Ovary (tissue), 9 donors: ENCODE data around the gene PGD. TPM values are rescaled to one million over a fixed set of nuclear protein-coding genes. Genes with fewer than 3 reads are reported as not detected.
"Not testable (repeated sequence)": the region's sequence is repeated elsewhere in the genome, so short reads cannot be mapped to it uniquely, and the experiment has no call there.

Experiments used
- DNase-seq, 5 donors: peaks; one replicate each; pipeline ENCODE4 v3.0.0-alpha.2; 2019 to 2020
- H3K27ac ChIP-seq, 2 donors: fragments of 200-600 bp; one replicate each; pipeline versions ENCODE4 v1.5.1 to v1.8.0; 2019 to 2022
- H3K27me3 ChIP-seq: fragments of 200-600 bp; one replicate; pipeline ENCODE4 v1.8.0; 2022
- H3K36me3 ChIP-seq: fragments of 200-600 bp; sonication (generic); one replicate; pipeline ENCODE4 v1.5.1; 2019
- H3K4me1 ChIP-seq: one replicate; pipeline ENCODE4 v1.8.1; 2013; ENCODE audit warnings: mild to moderate bottlenecking, moderate library complexity; ENCODE audit not compliant: insufficient read depth
- H3K4me3 ChIP-seq: fragments of 200-600 bp; sonication (generic); one replicate; pipeline ENCODE4 v1.5.1; 2017
- H3K9me3 ChIP-seq, 2 donors: fragments of 200-600 bp in 1 of 2; sonication (generic) in 1 of 2; one replicate each; pipeline versions ENCODE4 v1.5.1 to v1.8.1; 2013 to 2019; ENCODE audit warnings: mild to moderate bottlenecking in 1 of 2, moderate library complexity in 1 of 2
- CTCF ChIP-seq, 3 donors: fragments of 450-650 bp in 2 of 3; fragments of 200-600 bp in 1 of 3; IDR thresholded peaks; one replicate each; pipeline versions ENCODE4 v1.5.1 to v1.8.0; 2016 to 2022; ENCODE audit warnings: antibody characterized with exemption in 3 of 3, mild to moderate bottlenecking in 1 of 3
- EP300 ChIP-seq: sonication (generic); formaldehyde crosslinking; IDR thresholded peaks from one replicate; pipeline ENCODE4 v1.6.1; 2017; ENCODE audit warnings: antibody characterized with exemption
- POLR2A ChIP-seq: fragments of 450-650 bp; IDR thresholded peaks from one replicate; pipeline ENCODE4 v1.6.1; 2017; ENCODE audit warnings: antibody characterized with exemption, mild to moderate bottlenecking, moderate library complexity
- WGBS, 3 donors: extraction: QIAGEN DNeasy Blood & Tissue Kit in 1 of 3; methylation state at CpG; one replicate each; pipeline versions ENCODE4 v1.1.5 to v1.1.7; 2013 to 2017; 5-methylcytosine and 5-hydroxymethylcytosine counted together
- intact Hi-C, 4 donors: fragments of 100-400 bp; cut with DNase I; formaldehyde crosslinking; loops; one replicate each; pipeline versions ENCODE4 v1.11.0 to v1.15.1; 2022 to 2023
- polyA plus RNA-seq, 2 donors: library from polyadenylated mRNA; stranded (reverse); fragments of 200-250 nt in 1 of 2; fragments of 350-450 nt in 1 of 2; fragmentation: Illumina TruSeq in 1 of 2; extraction: RNeasy Lipid Tissue Mini Kit (QIAGEN cat#74804) in 1 of 2; gene quantifications; one replicate each; pipeline ENCODE4 v1.2.3, GENCODE V29; 2013 to 2014
- total RNA-seq, 7 donors: library from RNA; depleted of rRNA in 2 of 7; stranded (reverse); fragments of >200 nt in 2 of 7; fragmentation: NEBNext Ultra II Directional in 3 of 7; extraction: Animal tissue kit (Norgen Biotek cat#: 25700) in 3 of 7; gene quantifications; one replicate each; pipeline versions ENCODE4 v1.1.0 to v1.2.4, GENCODE V29; 2016 to 2023
- donor health status: DM: no; HTN: no; CAD: no; lungs with moderate emphysema.
- donor health status: DM: no; HTN: no; CAD: no.
- donor health status: Bipolar disorder and iron deficiency.
- donor health status: DM: yes; HTN: yes; CAD: no.
- donor health status: DM: no; HTN: no; CAD: no.
- donor health status: DM: yes; HTN: yes; CAD: no.

The PGD gene
- total and polyA plus RNA-seq, 9 donors: 32.0 to 149 (median 52.8) TPM

- no peak for DNase-seq
- no peaks in the 10 kb centered on the region for H3K4me1 ChIP-seq
- intact Hi-C loops: no loop called here
- no peaks in the 10 kb centered on the region for H3K36me3 ChIP-seq
- no peak overlapping the region for H3K4me3 ChIP-seq
- TF ChIP-seq EP300 (no peak), POLR2A (no peak)
- 82 to 86% (median 84%) methylated on average over 6 of the region's 6 CpGs for WGBS, 3 donors
- H3K27me3 ChIP-seq: no peaks in the 10 kb centered on the region
- H3K9me3 ChIP-seq: no peaks in the 10 kb centered on the region
- no peak overlapping the region for H3K27ac ChIP-seq
These were observed 16.5 kb downstream of the PGD start for GRCh38 chr1:10415211-10415930.

- H3K36me3 ChIP-seq, intact Hi-C loops: not testable (repeated sequence)
These were observed 17.1 kb downstream of the PGD start for GRCh38 chr1:10415967-10416366.

GRCh38 chr1:10418741-10419140, 19.9 kb downstream of the PGD start:
- H3K27ac ChIP-seq, H3K9me3 ChIP-seq, H3K27me3 ChIP-seq, H3K4me3 ChIP-seq, DNase-seq, intact Hi-C loops, H3K4me1 ChIP-seq, H3K36me3 ChIP-seq: not testable (repeated sequence)
- 88 to 91% (median 89%) methylated on average over 8 of the region's 8 CpGs for WGBS, 3 donors

More at GRCh38 chr1:10415967-10416366, 17.1 kb downstream of the PGD start:
- H3K4me1 ChIP-seq, H3K4me3 ChIP-seq, H3K27me3 ChIP-seq, H3K9me3 ChIP-seq, H3K27ac ChIP-seq, DNase-seq: not testable (repeated sequence)
- WGBS, 3 donors: 97 to 99% (median 98%) methylated on average over 1 of the region's 1 CpG

GRCh38 chr1:10419351-10419750, 20.5 kb downstream of the PGD start:
- Histone ChIP-seq H3K9me3 (no peaks in the 10 kb centered on the region), H3K36me3 (no peaks in the 10 kb centered on the region), H3K4me3 (no peak overlapping the region), H3K27me3 (no peaks in the 10 kb centered on the region), H3K27ac (no peak overlapping the region), H3K4me1 (no peaks in the 10 kb centered on the region)
- WGBS, 3 donors: 82 to 87% (median 84%) methylated on average over 15 of the region's 15 CpGs
- intact Hi-C loops: no loop called here
- no peak for DNase-seq
- TF ChIP-seq EP300: no peak
- no peak for TF ChIP-seq CTCF (IDR thresholded peaks at IDR 0.05)
- TF ChIP-seq POLR2A: no peak

- no peaks in the 10 kb centered on the region for H3K36me3 ChIP-seq
- H3K27me3 ChIP-seq: no peaks in the 10 kb centered on the region
- TF ChIP-seq POLR2A: no peak
- no peak for TF ChIP-seq CTCF (IDR thresholded peaks at IDR 0.05)
- TF ChIP-seq EP300: no peak
- H3K27ac ChIP-seq: no peak overlapping the region
- H3K4me1 ChIP-seq: no peaks in the 10 kb centered on the region
- intact Hi-C loops: loop anchor here in 1 of 4 donors (10.0 kb wide), 1 partner anchor 547 kb away; no protein-coding TSS in a partner anchor
- 94 to 95% (median 95%) methylated on average over 5 of the region's 5 CpGs for WGBS, 3 donors
- no peak overlapping the region for H3K4me3 ChIP-seq
- no peaks in the 10 kb centered on the region for H3K9me3 ChIP-seq
- DNase-seq: no peak
These were observed 22.8 kb downstream of the PGD start for GRCh38 chr1:10421637-10422036.

GRCh38 chr1:10424034-10424433, 25.2 kb downstream of the PGD start:
- Histone ChIP-seq H3K4me1 (no peaks in the 10 kb centered on the region), H3K27me3 (no peaks in the 10 kb centered on the region), H3K36me3 (no peaks in the 10 kb centered on the region), H3K4me3 (no peak overlapping the region), H3K27ac (no peak overlapping the region), H3K9me3 (no peaks in the 10 kb centered on the region)
- DNase-seq: peak; percentile 49 to 73 (median 57)
- TF ChIP-seq EP300: no peak
- TF ChIP-seq POLR2A: no peak
- TF ChIP-seq CTCF (IDR thresholded peaks at IDR 0.05): no peak
- WGBS, 3 donors: 13 to 18% (median 16%) methylated on average over 9 of the region's 9 CpGs
- intact Hi-C loops: loop anchor here in 2 of 4 donors (2.0 to 10.0 kb wide), 2 partner anchors 547 to 549 kb away; no protein-coding TSS in a partner anchor
